GM23248 (cell line): Measurements from ENCODE around the gene MLYCD.

Experiments
- EZH2 ChIP-seq: fragments of 200-600 bp; sonication (generic); IDR thresholded peaks from 2 replicates; pipeline ENCODE4 v1.6.1; 2018; ENCODE audit warnings: antibody characterized with exemption, mild to moderate bottlenecking; ENCODE audit not compliant: insufficient read depth, poor library complexity, severe bottlenecking
- EZH2phosphoT487 ChIP-seq: fragments of 200-600 bp; sonication (generic); IDR thresholded peaks from 2 replicates; pipeline ENCODE4 v1.6.1; 2018; ENCODE audit warnings: antibody characterized with exemption, moderate library complexity, mild to moderate bottlenecking, low read depth; ENCODE audit not compliant: insufficient read depth

DNA sequence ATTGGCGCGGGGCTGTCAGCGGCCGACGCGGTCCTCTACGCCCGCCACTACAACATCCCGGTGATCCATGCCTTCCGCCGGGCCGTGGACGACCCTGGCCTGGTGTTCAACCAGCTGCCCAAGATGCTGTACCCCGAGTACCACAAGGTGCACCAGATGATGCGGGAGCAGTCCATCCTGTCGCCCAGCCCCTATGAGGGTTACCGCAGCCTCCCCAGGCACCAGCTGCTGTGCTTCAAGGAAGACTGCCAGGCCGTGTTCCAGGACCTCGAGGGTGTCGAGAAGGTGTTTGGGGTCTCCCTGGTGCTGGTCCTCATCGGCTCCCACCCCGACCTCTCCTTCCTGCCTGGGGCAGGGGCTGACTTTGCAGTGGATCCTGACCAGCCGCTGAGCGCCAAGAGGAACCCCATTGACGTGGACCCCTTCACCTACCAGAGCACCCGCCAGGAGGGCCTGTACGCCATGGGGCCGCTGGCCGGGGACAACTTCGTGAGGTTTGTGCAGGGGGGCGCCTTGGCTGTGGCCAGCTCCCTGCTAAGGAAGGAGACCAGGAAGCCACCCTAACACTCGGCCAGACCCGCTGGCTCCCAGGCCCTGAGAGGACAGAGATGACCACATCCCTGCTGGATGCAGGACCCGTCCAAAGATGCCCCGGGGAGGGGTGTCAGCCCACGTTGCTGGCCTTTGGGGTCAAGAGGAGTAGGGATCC lies 66.7 kb downstream of the MLYCD start:
- TF ChIP-seq EZH2phosphoT487, result no peak
- TF ChIP-seq EZH2, result no peak
